GM21423 (cell line): ENCODE results near the gene CACNB4.
"Not testable (repeated sequence)": the region's sequence is repeated elsewhere in the genome, so short reads cannot be mapped to it uniquely, and the experiment has no call there.

Experiments used
- ATAC-seq: cut with Tn5 transposase; IDR thresholded peaks from one replicate; pipeline ENCODE4 v1.9.1; 2021; ENCODE audit warnings: mild to moderate bottlenecking, moderate library complexity; ENCODE audit not compliant: unreplicated experiment

The CACNB4 gene

DNA sequence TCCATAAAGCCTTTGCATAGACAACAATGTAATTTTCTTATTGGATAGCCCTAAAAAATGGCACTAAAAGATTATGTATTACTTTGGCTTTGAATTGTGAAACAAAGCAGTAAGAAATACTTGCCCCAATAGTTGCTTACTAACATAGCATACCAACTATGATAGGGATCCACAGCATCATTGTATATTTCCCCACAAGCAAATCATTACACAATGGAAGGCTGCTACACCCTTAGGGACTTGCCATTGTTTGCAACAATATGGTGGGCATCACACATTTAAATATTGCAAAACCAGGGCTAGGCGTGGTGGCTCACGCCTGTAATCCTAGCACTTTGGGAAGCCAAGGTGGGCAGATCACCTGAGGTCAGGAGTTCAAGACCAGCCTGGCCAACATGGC is 74.4 kb downstream of the CACNB4 start:
- no peak for ATAC-seq

DNA sequence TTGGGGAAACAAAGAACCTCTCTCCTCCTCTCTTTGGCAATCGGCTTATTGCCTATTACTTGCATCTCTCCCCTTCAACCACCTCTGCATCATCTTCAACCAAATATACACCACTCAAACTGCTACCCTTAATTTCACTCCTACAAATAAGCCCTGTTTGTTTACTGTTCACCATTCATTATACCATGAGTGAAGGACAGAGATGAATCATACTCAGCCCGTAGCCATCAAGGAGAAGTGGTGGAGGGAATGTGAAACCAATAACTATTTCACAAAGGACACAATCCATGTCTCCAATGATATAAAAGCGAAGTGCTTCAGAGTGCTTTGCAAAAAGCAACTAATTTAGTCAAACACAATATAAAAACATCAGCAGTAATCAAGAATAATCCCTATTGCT is 76.8 kb downstream of the CACNB4 start:
- ATAC-seq: no peak

DNA sequence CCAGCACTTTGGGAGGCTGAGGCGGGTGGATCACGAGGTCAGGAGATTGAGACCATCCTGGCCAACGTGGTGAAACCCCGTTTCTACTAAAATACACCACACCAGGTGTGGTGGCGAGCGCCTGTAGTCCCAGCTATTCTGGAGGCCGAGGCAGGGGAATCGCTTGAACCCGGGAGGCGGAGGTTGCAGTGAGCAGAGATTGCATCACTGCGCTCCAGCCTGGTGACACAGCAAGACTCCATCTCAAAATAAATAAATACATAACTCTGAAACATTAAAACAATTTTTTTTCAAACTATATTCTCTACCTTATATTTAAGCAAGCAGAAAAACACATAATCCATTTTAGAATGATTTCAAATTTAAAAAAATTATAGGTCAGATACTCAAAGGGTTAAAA is 77.8 kb downstream of the CACNB4 start:
- not testable (repeated sequence) for ATAC-seq

DNA sequence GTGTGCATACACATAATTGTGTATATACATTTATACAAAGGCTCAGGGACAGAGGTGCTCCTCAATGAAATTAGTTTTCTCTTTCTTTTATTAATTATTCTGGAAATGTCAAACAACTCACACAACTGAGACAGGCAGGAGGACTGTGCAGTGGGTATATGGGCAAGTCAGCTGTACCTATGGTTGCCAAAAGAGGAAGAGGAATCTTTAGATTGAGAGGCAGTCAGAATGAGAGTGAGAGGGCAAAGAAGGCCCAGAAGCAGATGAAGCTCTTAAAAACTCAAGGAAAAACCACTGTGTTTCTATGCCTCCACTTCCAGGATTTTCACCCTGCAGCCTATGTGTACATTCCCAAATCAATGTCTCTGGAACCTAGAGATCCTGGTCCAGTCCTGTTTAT is 79.1 kb downstream of the CACNB4 start:
- ATAC-seq: no peak

DNA sequence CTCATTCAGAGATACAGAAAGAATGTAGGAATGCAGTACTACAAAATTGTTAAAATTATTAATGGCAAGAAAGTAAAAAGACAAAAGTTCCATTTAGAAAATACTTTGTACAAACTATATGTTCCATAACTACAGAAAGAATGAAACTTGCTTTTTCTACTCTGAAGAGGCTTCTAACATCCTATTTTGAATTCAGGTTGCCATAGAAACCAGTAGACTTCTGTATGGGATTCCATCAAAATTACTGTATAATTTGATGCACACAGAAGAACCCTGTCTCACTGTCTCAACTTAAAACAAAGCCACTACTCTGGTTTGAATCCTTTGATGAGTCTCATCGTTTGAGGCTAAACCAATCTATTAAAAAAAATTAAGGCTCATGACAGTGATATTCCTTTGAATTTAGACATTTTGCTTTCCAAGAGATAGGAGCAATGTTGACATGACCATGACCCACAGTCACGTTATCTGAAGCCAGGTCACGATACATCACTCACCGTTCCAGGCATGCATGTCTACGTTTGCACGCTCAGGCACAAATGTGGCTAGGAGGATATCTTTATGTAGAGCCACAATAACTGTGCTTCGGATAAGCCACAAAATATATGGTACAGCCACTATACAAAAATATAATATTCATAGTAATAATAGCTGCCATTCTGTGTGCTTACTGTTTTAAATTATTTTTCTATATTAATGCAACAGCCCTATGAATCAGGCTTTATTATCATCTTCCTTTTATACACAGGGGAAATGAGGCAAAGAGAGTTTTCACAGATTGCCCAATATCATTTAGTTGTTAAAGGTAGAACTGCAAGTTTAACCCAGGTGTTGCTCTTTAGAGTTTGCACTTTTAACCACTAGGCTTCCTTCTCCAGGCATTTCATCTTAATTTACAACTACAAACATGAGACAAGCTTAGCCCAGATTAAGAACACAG is 82.4 kb downstream of the CACNB4 start:
- no peak for ATAC-seq

DNA sequence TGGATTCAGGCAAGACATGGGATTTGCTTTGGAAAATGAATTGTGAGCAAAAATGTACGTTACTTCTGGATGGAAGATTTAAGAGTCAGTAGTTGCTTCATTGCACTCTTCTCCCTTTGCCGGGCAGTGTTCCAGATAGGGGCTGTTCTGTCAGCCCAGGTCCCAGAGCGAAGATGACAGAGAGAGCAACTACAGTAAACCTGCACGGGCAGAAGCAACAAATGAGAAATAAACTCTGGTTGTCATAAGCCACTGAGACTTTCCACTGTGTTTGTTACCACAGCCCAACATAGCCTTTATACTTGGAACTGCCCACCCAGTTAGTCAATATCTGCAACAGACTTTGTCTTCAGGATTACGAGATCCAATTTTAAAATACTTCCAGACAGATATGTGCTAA is 83.3 kb downstream of the CACNB4 start:
- no peak for ATAC-seq

DNA sequence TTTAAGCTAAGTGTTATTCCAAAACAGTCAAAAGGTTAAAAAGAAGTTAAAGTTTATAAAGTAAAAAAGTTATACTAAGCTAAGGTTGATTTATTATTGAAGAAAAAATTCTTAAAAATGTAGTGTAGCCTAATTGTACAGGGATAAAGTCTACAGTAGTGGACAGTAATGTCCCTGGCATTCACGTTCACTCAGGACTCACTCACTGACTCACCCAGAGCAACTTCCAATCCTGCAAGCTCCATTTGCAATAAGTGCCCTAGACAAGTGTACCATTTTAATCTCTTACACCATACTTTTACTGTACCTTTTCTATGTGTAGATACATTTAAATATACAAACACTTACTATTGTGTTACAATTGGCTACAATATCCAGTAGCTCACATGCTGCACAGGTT is 86.1 kb downstream of the CACNB4 start:
- no peak for ATAC-seq

DNA sequence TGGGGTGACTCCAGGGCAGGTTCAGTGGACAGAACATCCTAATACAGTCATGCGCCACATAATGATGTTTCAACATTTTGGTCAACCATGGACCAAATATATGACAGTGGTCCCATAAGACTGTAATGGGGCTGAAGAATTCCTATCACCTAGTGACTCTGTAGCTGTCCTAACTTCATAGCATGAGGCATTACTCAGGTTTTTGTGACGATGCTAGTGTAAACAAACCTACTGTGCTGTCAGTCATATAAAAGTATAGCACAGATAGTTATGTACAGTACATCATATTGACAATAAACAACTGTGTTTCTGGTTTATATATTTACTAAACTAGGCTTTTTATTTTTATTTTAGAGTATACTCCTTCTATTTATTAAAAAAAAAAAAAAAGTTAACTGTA is 87.1 kb downstream of the CACNB4 start:
- no peak for ATAC-seq

DNA sequence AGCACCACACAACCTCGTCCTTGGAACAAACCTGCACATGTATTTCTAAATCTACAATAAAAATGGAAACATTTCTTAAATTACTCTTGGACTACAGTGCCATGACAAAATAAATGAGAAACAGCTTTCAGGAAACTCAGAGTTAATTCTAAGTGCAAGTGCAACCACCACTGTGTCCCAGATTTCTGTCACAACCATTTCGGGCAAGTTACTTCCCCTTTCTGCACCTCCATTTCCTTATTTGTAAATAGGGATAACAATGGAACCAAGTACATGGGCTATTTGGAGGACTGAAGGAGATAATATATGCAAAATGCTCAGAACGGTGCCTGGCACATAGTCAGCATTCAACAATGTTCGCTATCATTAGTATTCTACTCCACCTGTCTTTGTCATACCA is 93.2 kb downstream of the CACNB4 start:
- no peak for ATAC-seq

DNA sequence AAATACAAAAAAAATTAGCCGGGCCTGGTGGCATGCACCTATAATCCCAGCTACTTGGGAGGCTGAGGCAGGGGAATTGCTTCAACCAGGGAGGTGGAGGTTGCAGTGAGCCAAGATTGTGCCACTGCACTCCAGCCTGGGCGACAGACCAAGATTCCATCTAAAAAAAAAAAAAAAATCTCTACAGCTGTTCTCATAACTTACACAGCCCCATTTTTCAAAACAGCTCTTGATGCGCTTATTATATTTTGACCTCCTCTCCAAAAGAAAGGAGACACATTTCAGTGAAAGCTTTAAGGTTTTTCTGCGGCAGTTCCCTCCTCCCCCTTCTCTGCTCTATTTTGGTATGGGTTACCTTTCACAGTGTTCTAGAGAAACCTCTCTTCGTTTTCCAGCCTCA is 95.6 kb downstream of the CACNB4 start:
- ATAC-seq: not testable (repeated sequence)

DNA sequence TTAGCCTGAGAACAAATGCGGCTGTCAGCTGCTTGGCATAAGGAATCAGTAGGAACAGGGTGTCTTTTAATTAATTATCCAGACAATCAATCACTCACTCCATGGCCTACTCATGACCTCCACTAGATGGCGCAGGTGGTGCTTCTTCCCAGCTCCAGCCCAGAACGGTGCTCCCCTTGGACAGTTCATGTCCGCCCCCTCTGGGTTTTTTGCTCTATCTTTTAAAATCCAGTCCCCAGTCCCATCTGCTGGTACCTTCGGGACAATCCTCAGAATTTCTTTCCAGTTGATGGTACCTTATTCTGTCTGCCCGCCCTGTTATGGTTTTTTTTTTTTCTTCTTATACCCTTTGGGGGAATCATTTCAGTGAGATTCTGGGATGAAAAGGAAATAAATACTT is 99.8 kb downstream of the CACNB4 start:
- peak; percentile 70 for ATAC-seq

DNA sequence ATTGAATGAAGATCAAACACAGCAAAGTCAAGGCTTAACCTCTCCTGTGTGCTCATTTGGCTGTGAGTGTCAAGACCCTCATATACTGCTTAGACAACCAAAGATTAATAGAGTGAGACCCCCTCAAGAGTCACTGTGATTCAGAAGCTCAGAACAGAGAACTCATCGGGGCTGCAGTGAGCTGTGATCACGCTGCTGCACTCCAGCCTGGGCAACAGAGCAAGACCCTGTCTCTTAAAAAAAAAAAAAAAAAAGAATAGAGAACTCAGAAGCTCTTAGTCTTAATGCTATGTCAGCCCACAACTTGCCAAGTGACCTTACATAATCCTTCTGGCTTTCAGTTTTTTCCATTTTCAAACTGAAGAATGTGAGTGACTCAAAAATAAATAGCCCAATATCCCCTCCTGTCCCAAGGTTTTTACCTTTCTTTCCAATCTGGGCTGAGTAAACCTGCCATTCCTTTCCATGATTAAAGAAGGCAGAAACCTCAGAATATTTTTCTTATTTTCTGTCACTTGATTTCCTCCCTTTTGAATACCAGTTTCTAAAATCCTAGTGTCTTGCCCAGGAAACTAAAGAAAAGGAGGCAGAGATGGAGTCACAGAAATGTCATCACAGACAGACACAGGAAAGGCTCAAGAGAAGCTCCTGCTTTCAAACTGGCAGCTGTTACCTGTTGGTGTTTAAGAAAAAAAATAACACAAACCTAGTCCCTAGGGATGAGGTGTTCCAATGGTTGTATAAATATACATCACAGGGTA is 102.4 kb downstream of the CACNB4 start:
- no peak for ATAC-seq

DNA sequence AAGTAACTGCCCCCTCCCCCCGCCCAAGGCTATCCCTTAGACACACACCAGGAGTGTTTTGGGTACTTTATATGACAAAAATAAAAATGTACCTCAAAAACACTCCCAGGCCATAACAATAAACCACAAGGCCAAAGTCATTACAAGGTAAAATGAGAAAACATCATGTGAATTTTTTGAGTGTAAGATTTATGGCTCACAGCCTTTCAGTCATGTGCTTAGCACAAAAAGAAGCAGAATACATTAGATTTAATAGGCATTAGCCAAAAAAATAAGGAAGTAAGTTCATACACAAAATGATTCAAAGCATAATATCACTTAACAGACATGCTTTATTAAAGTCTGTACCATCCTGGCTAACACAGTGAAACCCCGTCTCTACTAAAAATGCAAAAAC is 103.7 kb downstream of the CACNB4 start:
- no peak for ATAC-seq

DNA sequence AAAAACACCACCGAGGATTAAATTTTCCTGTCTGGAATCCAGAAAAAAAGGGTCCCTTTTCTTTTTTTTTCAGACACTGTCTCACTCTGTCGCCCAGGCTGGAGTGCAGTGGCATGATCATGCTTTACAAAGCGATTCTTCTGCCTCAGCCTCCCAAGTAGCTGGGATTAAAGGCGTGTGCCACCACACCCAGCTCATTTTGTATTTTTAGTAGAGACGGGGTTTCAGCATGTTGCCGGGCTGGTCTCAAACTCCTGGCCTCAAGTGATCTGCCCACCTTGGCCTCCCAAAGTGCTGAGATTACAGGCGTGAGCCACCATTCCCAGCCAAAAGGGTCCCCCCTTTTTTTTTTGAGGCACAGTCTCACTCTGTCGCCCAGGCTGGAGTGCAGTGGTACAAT is 104.7 kb downstream of the CACNB4 start:
- not testable (repeated sequence) for ATAC-seq

DNA sequence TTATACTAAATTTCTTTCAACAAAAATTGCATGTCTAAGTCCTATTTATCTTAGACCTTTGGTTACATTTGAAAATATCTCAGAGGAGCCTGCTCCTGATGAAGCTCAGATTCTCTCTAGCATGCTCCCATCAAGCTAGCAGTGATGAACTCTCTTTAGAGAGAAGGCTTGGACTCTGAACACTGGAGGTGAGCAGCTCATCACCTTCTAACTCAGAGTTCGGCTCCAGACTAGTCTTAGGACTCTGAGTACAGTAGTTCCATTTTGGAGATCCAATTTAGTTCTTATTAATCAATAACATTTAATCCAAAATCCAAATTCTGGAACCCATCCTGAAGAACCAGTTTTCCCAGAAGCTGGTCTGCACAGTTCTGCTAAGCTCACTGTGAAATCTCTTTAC is 107.8 kb downstream of the CACNB4 start:
- no peak for ATAC-seq

DNA sequence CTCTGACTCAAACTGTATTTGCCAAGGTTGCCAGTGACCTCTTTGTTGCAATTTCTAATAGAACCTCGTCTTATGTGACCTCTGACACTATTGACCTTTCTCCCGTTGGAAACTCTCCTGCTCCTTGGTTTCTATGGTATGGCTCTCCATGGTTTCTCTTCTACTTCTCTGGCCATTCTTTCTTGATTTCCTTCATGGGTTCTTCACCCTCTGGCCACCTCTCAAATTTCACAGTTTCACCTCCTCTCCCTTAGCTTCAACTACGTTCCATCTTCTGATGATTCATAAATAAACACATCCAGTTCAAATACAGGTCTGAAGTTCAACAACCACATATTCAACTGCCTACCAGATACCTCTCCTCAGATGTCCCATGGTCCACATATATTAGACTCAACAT is 109.5 kb downstream of the CACNB4 start:
- ATAC-seq: no peak

DNA sequence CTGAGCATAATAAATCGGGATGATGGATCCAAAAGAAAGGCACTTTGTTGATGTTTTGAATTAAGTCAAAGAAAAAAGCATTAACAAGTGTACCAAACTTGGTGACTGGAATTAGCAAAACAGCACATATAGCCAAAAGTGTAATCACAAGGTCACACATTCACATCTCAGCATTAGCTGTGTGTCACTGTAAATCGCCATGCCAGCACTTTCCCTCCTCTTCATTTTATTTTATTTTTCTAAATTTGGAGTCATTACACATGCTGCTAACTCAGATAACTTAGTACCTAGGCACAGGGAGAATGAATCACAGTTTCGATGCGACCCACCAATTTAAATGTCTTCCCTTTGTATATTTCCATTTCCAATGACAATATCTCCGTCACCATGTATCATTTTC is 111.4 kb downstream of the CACNB4 start:
- ATAC-seq: no peak

DNA sequence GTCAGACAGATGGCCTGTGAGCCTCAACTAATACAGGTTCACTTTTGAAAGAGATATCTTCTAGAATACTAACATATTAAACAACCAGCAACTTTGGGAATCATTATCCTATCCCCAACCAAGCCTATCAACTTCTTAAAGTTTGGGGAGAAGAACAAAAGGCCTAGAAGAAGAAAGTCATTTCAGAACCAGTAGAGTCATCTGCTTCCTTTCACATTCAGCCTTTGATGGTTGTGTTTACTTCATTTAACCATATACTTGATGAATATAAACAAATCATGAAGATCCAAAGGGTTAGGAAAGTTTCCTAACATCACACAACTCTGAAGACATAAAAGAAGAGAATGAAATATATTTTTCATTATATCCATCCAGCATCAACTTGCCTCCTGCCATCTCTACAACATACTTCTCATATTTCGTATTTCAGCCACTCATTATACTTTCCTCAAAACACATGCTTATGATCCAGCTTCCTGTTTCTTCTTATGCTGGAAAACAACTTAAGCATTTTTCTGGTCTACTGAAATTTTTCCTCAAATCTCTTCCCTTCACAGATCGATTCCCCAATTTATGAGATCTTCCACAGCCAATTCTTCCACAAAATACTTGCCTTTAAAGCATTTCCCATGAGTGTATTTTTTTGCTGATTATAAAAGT is 114.3 kb downstream of the CACNB4 start:
- no peak for ATAC-seq

DNA sequence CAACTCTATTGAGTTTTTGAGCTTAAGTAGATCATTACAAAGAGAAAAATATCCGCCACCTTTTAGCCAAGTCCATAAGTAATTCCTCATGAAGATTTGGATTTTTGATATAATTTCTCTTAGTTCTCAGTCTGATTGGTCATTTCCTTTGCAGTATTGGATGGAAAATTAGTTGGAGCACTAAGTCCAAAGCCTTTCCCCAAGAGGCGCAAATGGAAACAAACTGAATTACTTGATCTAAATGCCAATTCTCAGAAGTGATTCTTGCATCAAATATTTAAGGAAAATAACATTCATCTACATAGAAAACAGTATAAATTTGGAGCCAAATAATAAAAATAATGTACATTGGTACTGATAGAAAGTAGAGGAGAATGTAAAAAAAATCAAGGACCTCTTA is 115.6 kb downstream of the CACNB4 start:
- no peak for ATAC-seq

DNA sequence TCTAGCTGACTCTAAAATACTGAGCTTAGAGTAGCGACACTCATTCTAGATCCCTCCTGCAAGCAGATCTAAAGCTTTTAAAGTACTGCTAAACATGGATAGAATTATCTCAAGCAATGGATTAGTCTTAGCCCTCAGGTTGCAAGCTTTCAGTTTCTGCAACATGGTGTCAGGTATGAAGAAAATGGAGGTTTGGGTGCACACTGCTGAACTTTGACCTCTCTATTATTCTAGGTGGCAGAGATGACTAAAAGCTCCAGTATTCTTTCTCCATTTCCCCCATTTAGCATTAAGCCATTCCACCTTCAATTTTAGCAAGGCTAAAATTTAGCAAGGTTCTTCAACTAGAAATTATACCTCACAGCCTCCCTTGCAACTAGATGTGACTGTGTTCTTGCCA is 117.0 kb downstream of the CACNB4 start:
- ATAC-seq: no peak

DNA sequence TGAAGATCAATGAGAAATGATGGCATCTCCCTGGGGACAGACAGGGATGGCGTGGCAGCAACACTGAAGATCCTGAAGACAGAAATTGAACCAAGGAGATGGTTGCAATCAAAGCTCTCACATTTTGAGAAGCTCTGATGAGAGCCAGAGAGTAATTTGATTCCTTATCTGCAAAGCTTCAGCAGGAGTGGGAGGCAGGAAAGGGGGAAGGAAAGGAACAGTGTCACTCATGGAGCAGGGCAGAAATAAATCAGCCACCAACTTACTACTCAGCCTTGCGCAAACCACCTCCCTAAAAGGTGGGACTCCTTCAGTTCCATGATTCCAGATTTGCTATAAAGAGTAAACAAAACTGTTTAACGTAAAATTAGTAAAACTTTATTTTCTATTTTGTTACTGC is 119.2 kb downstream of the CACNB4 start:
- no peak for ATAC-seq

DNA sequence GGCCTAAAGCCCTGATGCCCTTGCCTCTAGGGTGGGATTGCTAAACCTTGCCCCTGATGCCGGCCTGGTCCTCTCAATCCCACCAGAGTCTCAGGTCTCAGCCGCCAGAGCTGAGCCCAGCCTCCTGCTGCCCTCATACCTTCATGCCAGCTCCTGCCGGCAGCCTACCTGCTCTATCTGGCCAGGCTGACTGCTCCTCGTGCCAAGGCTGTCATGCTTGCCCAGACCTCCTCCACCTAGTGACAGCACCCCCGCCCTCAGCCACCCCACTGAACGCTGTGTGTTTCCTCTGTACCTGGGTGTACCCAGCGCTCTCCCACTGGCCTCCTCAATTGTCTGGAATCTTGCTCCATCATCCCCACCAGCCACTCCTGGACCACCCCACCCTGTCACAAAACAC is 120.1 kb downstream of the CACNB4 start:
- no peak for ATAC-seq
